Activated naive CD8-positive, alpha-beta T cell treated with anti-CD3 and anti-CD28 coated beads, Interleukin-2, amount 50 U/mL, for 16 hours (primary cell): ENCODE results near the gene CFAP97D1.
"Not testable (repeated sequence)": the region's sequence is repeated elsewhere in the genome, so short reads cannot be mapped to it uniquely, and the experiment has no call there.

Experiments
- DNase-seq: peaks from one replicate; pipeline ENCODE4 v3.0.0-alpha.2; 2020; ENCODE audit warnings: low read depth, low spot score

The CFAP97D1 gene

DNA sequence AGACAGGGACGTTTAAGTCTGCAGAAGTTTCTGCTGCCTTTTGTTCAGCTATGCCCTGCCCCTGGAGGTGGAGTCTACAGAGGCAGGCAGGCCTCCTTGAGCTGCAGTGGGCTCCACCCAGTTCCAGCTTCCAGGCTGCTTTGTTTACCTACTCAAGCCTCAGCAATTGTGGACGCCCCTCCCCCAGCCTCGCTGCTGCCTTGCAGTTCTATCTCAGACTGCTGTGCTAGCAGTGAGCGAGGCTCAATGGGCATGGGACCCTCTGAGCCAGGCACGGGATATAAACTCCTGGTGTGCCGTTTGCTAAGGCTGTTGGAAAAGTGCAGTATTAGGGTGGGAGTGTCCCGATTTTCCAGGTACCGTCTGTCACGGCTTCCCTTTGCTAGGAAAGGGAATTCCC is 17.8 kb downstream of the CFAP97D1 start:
- not testable (repeated sequence) for DNase-seq

DNA sequence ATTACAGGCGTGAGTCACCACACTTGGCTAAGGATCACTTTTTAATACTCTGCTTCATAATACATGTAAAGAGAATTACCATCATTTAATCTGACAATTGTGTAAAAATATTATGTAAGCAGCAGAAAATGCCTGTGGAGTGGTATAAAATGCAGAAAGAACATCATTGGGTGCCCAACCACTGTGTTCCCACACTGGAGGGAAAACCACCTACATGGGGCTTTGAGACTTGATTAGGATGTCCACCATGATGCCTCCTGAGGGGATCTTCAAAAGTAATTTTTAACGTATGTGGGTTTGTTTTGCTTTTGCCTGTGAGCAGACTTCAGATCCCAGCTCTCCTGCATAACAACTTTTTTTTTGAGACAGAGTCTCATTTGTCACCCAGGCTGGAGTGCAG is 18.8 kb downstream of the CFAP97D1 start:
- no peak for DNase-seq

DNA sequence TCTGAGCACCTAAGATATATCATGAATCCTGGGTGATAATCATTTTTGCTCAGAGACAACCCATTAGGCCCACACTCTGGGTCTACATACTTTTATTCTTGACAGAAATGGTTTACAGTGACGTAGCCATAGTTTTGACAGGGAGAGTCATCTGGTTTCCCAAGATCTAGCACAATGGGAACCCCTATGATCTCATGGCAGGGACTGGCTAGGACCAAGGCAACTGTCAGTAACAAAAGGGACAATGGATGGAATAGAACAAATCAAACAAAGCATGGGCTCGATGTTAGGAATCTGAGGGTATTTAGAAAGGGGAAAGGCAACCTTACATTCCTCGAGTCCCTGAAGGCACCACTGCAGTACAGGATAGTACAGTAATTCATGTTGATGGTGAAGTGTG is 20.5 kb downstream of the CFAP97D1 start:
- no peak for DNase-seq

DNA sequence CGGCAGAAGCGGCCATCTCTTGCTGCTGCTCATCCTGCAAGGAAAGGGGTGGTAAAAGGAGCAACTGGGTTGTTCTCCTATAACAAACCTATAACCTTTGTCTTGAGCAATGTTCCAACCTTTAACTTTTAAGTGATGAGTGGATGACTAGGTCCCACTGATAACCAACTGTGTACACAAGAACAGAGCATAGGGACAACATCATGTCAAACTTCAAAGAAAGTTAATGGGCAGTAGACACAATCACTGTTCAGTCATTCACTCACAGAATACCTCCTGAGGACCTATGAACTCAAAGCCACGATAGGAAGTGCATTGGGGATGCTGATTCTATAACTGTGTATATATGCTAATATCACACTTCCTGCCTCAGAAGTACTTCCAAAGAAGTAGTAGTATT is 21.6 kb downstream of the CFAP97D1 start:
- no peak for DNase-seq

DNA sequence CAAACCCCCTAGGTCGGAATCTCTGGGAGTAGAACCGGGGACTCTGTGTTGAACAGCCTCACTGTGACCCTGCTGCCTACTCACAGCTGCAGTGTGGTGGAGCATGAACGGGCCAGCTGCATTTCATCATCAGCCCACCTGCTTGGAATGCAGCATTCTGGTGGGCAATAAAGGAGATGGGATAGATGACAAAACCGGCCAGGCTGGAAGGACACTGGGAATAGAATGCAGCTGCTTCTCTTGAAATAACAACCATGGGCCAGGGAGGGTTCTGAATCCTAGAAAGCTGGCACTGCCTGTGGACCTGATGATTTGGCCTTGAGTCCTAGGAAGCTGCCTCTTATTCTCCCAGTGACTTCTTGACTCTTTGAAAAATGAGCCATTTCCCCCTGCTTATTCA is 23.5 kb downstream of the CFAP97D1 start:
- DNase-seq: no peak

DNA sequence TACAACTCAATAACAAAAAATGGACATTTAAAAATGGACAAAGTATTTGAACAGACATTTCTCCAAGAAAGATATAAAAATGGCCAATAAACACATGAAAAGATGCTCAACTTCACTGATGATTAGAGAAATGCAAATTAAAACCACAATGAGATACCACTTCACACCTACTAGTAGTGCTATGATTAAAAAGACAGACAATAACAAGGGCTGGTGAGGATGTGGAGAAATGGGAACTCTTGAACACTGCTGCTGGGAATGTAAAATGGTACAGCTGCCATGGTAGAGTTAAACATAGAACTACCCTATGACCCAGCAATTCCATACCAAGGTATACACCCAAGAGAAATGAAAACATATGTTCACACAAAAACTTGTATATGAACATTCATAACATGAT is 24.9 kb downstream of the CFAP97D1 start:
- no peak for DNase-seq

DNA sequence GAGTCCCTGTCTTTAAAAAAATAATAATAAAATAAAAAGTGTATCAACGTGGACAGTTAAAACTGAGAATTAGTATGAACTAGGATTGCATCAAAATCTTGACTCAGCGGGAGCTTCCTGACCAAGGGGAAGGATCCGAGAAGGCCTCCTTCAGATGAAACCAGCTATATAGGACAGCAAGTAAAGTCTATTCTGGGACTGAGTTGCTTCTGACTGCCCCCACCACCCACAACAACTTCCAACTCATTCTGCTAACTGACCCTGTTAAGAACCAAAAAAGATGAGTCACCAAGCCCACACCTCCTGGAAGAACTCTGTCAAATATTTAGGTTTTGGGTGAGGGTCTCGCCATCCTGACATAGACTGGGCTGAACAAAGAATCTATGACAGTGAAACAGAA is 27.8 kb downstream of the CFAP97D1 start:
- no peak for DNase-seq

DNA sequence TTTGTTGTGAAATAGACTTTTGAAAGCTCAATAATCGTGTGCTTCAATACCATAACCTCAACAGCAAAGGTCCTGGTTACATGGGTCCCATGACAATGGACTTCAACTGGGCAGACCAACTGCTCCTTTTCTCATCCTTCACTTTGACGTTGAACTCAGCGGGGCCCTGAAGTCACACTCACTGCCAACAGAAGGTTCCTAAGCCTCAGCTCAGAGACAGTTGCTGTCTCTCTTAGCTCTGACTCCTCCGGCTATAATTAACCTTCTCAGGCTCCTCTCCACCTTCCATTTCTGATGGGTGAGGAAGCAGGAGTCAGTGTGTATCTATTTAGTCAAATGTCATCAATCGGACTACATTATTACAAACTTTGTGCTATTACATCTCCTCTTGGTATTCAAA is 28.9 kb downstream of the CFAP97D1 start:
- DNase-seq: no peak

DNA sequence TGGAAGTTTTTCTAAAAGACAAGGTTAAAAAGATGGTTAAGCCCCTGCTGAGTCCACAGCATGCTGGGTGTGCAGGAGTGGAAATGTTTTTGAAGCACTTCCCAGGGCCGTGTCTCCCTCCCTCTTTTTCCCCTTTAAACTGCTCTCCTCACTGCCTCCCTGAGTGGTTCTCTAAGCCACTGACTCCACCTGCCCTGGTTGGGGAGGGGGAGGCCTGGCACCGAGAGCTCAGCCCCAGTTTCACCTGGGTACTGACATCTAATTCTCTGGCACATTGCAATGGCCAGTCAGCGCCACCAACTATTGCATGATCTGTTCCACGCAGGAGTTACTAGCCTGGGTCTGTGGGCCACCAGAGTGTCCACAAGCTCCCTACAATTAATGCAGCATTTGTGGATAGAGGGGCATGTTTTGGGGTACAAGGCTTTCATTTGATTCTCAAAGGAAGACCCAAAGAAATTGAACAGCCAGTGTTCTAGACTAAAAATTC is 30.0 kb downstream of the CFAP97D1 start:
- DNase-seq: no peak

DNA sequence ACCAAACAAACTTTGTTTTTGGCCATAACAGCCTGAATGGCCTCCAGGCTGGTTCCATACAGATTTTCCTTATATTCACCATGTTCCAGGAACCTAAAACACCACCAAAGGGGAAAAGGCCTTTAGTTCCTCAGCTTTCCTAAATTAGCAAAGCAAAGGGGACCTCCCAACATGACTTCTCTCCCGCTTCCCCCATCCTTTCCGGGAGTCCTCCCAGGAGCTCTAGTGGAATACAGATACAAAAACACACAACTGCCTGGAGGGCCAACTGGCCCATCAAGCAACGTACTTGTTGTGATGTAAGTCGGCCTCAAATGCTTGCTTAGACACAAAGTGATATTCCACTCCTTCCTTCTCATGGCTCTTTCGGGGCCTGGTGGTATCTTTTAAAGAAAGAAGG is 30.6 kb downstream of the CFAP97D1 start:
- DNase-seq: no peak

- DNase-seq: no peak
These were observed 32.4 kb downstream of the CFAP97D1 start for GRCh38 chr17:43812396-43813265.

GRCh38 chr17:43813386-43813785 is 33.2 kb downstream of the CFAP97D1 start:
- DNase-seq: no peak

DNA sequence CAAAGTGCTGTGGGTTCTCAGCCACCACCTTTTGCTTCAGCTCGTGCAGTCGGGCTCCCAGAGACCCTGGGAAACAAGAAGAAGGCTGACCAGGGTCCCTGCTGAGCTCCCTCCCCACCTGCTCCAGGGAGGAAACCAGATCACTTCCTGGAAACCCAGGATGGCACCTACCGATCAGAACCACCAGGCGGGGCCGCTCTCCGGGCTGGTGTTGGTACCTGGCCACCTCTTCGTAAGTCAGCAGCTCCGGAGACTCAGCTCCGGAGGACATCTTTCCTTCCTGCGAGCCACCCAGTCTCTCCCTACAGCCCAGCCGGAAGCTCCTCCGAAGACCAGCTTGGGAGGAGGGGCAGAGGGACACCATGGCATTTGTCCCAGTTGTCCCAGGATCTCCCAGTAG is 33.8 kb downstream of the CFAP97D1 start:
- DNase-seq: no peak

GRCh38 chr17:43814714-43815113 is 34.5 kb downstream of the CFAP97D1 start:
- no peak for DNase-seq

- DNase-seq: no peak
These were observed 36.4 kb downstream of the CFAP97D1 start for GRCh38 chr17:43816336-43817320.

- DNase-seq: no peak
These were observed 37.6 kb downstream of the CFAP97D1 start for GRCh38 chr17:43817826-43818225.

- DNase-seq: no peak
These were observed 38.7 kb downstream of the CFAP97D1 start for GRCh38 chr17:43818966-43819365.

- no peak for DNase-seq
These were observed 40.5 kb downstream of the CFAP97D1 start for GRCh38 chr17:43820759-43821158.

- DNase-seq: no peak
These were observed 42.4 kb downstream of the CFAP97D1 start for GRCh38 chr17:43822570-43823190.

DNA sequence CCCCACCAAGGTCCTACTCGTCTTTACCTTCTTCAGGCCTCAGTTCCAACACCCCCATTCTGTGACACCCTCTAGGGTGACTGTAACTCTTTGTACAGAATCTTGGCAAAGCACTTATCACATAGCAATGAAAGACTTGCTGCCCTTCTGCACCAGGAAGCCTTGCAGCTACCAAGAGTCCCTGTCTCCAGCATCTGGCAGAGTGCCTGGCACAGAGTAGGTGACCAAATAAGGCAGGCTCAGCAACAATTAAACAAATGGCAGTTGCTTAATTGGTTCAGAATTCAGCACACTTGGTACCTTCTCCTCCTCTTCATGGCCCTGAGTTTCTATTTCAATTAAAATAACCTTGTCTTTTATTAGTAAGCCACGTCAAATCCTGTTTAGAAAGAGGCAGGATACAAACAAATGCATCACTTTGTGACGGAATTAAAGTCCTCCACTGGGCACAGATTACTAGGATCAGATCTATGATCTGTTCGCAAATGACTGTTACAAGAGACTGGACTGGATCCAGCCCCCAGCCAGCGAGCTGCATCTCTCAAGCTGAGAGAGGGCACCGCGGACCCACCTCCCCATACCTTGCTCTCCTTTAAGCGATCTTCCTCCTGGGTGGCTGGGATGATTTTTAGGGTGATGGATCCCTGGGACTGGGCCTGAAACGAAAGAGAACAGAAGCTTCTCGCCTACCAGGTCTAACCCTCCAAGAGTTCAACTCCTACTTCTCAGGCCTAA is 43.3 kb downstream of the CFAP97D1 start:
- DNase-seq: no peak

GRCh38 chr17:43825567-43825966 is 45.3 kb downstream of the CFAP97D1 start:
- DNase-seq: no peak
